ENCODE data around the gene FIGNL2.

DNA sequence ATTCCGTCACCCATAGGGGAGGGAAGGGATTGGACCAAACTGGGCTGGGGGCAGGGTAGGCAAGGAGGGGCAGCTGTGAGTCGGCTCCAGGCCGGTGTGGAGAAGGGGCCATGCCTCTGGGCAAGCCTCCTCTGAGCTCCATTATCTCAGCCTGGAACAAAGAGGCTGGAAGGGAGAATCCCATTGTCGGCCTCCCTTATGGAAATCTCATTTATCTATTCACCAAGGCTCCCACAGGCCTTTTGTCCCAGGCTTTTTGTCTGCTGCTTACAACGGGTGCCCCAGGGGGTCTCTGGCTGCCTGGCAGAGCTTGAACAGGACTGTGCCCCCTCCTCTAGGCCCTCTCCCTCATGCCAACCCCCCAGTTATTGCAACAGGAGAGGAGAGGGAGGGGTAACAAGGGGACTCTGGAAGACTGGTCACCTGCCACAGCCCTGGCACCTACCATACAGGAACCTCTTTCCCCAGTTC, 19.5 kb downstream of the FIGNL2 start:
- TF ChIP-seq, protein P1, sequence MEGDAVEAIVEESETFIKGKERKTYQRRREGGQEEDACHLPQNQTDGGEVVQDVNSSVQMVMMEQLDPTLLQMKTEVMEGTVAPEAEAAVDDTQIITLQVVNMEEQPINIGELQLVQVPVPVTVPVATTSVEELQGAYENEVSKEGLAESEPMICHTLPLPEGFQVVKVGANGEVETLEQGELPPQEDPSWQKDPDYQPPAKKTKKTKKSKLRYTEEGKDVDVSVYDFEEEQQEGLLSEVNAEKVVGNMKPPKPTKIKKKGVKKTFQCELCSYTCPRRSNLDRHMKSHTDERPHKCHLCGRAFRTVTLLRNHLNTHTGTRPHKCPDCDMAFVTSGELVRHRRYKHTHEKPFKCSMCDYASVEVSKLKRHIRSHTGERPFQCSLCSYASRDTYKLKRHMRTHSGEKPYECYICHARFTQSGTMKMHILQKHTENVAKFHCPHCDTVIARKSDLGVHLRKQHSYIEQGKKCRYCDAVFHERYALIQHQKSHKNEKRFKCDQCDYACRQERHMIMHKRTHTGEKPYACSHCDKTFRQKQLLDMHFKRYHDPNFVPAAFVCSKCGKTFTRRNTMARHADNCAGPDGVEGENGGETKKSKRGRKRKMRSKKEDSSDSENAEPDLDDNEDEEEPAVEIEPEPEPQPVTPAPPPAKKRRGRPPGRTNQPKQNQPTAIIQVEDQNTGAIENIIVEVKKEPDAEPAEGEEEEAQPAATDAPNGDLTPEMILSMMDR (IDR thresholded peaks at IDR 0.05; ENCODE audit: low read length): no peak
- no peak for TF ChIP-seq EZH2 (IDR thresholded peaks at IDR 0.05; ENCODE audit: borderline replicate concordance, low read length)

Measured in OCI-LY1 (cell line).